Testis (tissue), 3 donors: ENCODE data around the gene NFATC1. TPM values are rescaled to one million over a fixed set of nuclear protein-coding genes. Genes with fewer than 3 reads are reported as not detected.

ENCODE experiments used
- DNase-seq: peaks from one replicate; pipeline ENCODE4 v3.0.0-alpha.2; 2019
- H3K27ac ChIP-seq, 2 donors: fragments of 200-600 bp; sonication (generic); one replicate each; pipeline ENCODE4 v1.5.1; 2019
- H3K27me3 ChIP-seq: fragments of 200-600 bp; sonication (generic); one replicate; pipeline ENCODE4 v1.5.1; 2019
- H3K36me3 ChIP-seq: fragments of 200-600 bp; sonication (generic); one replicate; pipeline ENCODE4 v1.5.1; 2017; ENCODE audit warnings: low read depth; ENCODE audit errors: missing control alignments
- H3K4me1 ChIP-seq: fragments of 200-600 bp; sonication (generic); one replicate; pipeline ENCODE4 v1.5.1; 2019
- H3K4me3 ChIP-seq, 2 donors: fragments of 200-600 bp; sonication (generic); one replicate each; pipeline ENCODE4 v1.5.1; 2017 to 2019
- H3K9me3 ChIP-seq: fragments of 200-600 bp; sonication (generic); one replicate; pipeline ENCODE4 v1.5.1; 2017
- CTCF ChIP-seq, 3 experiments: fragments of 450-650 bp in 2 of 3; fragments of 200-600 bp in 1 of 3; sonication (generic) in 1 of 3; IDR thresholded peaks; one replicate each; pipeline ENCODE4 v1.5.1; 2016 to 2019; ENCODE audit warnings: antibody characterized with exemption in 3 of 3, mild to moderate bottlenecking in 2 of 3, moderate library complexity in 1 of 3
- POLR2A ChIP-seq: fragments of 450-650 bp; IDR thresholded peaks from one replicate; pipeline ENCODE4 v1.6.1; 2017; ENCODE audit warnings: antibody characterized with exemption, mild to moderate bottlenecking, moderate library complexity
- WGBS, 2 donors: methylation state at CpG; one replicate each; pipeline ENCODE4 v1.1.5; 2018; 5-methylcytosine and 5-hydroxymethylcytosine counted together
- intact Hi-C: fragments of 100-400 bp; cut with DNase I; formaldehyde crosslinking; loops from one replicate; pipeline ENCODE4 v1.15.1; 2023; ENCODE audit warnings: low total_unique reads
- polyA plus RNA-seq: library from polyadenylated mRNA; stranded (reverse); fragments of 350-450 nt; fragmentation: Illumina TruSeq; extraction: RNeasy Lipid Tissue Mini Kit (QIAGEN cat#74804); gene quantifications from one replicate; pipeline ENCODE4 v1.2.3, GENCODE V29; 2014; ENCODE audit warnings: low read depth, low replicate concordance; ENCODE audit not compliant: insufficient read depth
- total RNA-seq, 2 donors: library from RNA; depleted of rRNA; stranded (reverse); fragments of >200 nt; gene quantifications; one replicate each; pipeline ENCODE4 v1.2.3, GENCODE V29; 2016

NFATC1 gene
- total and polyA plus RNA-seq, 3 donors from 2014 or later: 22.2 to 28.1 (median 27.5) TPM

- Histone ChIP-seq H3K4me1 (no peaks in the 10 kb centered on the region), H3K4me3 (no peak overlapping the region), H3K9me3 (no peaks in the 10 kb centered on the region), H3K36me3 (no peaks in the 10 kb centered on the region), H3K27me3 (no peaks in the 10 kb centered on the region), H3K27ac (no peak overlapping the region)
- no peak for DNase-seq
- TF ChIP-seq POLR2A: no peak
- no peak for TF ChIP-seq CTCF (IDR thresholded peaks at IDR 0.05)
- 92 to 98% methylated on average over 9 to 16 of the region's 17 CpGs for WGBS, 2 donors
- intact Hi-C loops: no loop called here
Measured at GRCh38 chr18:79469309-79469708, 73.6 kb downstream of the NFATC1 start.

- Histone ChIP-seq H3K4me1 (no peaks in the 10 kb centered on the region), H3K36me3 (no peaks in the 10 kb centered on the region), H3K9me3 (no peaks in the 10 kb centered on the region), H3K27ac (no peak overlapping the region), H3K4me3 (no peak overlapping the region), H3K27me3 (no peaks in the 10 kb centered on the region)
- TF ChIP-seq CTCF (IDR thresholded peaks at IDR 0.05): no peak
- intact Hi-C loops: no loop called here
- WGBS, 2 donors: 90% methylated on average over 27 to 33 of the region's 33 CpGs
- no peak for DNase-seq
Measured at GRCh38 chr18:79469751-79470505, 74.2 kb downstream of the NFATC1 start.

GRCh38 chr18:79470547-79470946 is 74.8 kb downstream of the NFATC1 start:
- H3K4me1 ChIP-seq: no peaks in the 10 kb centered on the region
- no peak for DNase-seq
- H3K4me3 ChIP-seq: no peak overlapping the region
- WGBS, 2 donors: 71 to 100% methylated on average over 6 to 21 of the region's 21 CpGs
- intact Hi-C loops: no loop called here
- no peak for TF ChIP-seq CTCF (IDR thresholded peaks at IDR 0.05)
- TF ChIP-seq POLR2A: no peak
- H3K36me3 ChIP-seq: no peaks in the 10 kb centered on the region
- no peaks in the 10 kb centered on the region for H3K9me3 ChIP-seq
- no peaks in the 10 kb centered on the region for H3K27me3 ChIP-seq
- no peak overlapping the region for H3K27ac ChIP-seq

- intact Hi-C loops: no loop called here
- no peaks in the 10 kb centered on the region for H3K36me3 ChIP-seq
- H3K27me3 ChIP-seq: no peaks in the 10 kb centered on the region
- TF ChIP-seq POLR2A (no peak), CTCF (IDR thresholded peaks at IDR 0.05) (no peak)
- 85 to 92% methylated on average over 16 of the region's 16 CpGs for WGBS, 2 donors
- no peak overlapping the region for H3K4me3 ChIP-seq
- H3K27ac ChIP-seq: no peak overlapping the region
- DNase-seq: no peak
- no peaks in the 10 kb centered on the region for H3K9me3 ChIP-seq
- H3K4me1 ChIP-seq: no peaks in the 10 kb centered on the region
Measured at GRCh38 chr18:79471046-79471445, 75.3 kb downstream of the NFATC1 start.

- Histone ChIP-seq H3K27ac (no peak overlapping the region), H3K4me3 (no peak overlapping the region), H3K36me3 (no peaks in the 10 kb centered on the region), H3K4me1 (no peaks in the 10 kb centered on the region), H3K9me3 (no peaks in the 10 kb centered on the region), H3K27me3 (no peaks in the 10 kb centered on the region)
- 91 to 94% methylated on average over 7 to 16 of the region's 16 CpGs for WGBS, 2 donors
- no peak for DNase-seq
- no peak for TF ChIP-seq CTCF (IDR thresholded peaks at IDR 0.05)
- no peak for TF ChIP-seq POLR2A
- intact Hi-C loops: no loop called here
Measured at GRCh38 chr18:79471597-79471996, 75.9 kb downstream of the NFATC1 start.
